ENCODE data around the gene PBLD. TPM values are rescaled to one million over a fixed set of nuclear protein-coding genes. Genes with fewer than 3 reads are reported as not detected.

Gene PBLD
- total and polyA plus RNA-seq, 9 of the 15 experiments (the other 6 are each of a cell fraction or from before 2014, with no cell fraction given): 1.2 to 4.3 (median 2.5) TPM

DNA sequence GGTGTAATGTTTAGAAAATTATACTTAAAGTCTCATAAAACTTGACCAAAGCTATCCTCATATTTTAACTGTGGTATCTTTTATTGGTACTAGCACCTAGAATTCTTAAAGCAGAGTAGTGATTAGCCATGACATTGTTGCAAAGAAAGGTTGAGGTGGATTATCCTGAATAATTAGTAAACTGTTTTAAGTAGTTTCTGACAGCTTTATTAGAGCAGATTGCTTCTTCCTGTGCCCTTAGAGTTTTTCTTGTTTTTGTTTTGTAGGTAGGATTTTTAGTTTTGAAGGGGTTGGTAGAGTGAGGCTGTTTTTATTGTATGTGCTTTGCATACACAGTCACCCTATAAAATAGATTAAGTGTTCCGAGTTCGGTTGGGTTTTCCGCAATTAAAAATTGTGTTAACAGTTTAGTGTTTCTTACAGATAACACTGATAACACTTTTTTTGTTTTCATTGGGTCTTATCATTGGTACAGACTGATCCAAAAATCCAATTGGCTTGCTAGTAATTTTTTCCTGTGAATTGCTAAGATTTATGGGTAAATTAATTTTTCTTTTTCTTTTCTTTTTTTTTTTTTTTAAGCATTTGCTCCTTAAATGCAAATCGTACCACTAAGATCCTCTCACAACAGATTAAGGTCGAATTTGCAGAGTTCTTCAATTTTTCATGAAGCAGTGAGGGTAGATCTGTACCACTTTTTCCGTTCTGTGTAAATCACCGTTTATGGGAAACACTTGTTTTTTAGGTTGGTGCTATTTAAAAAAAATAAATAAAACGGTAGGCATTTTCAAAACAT lies 2.1 kb upstream of the PBLD start:
- peak overlapping the region; percentile 66 for H3K4me3 ChIP-seq
- peak overlapping the region; percentile 92 for H3K4me2 ChIP-seq (ENCODE audit: insufficient read depth, low read length)
- H3K9me1 ChIP-seq (ENCODE audit: control insufficient read depth, insufficient read depth, low read length): peaks cover 7% of the 10 kb centered on the region
- BruUV-seq (replicated peaks): no TSS peak
- TF ChIP-seq CGGBP1 (CRISPR knock-in tag; IDR thresholded peaks at IDR 0.05) (no peak), SMARCA4 (IDR thresholded peaks at IDR 0.05) (0 out of 2 replicates have a peak, but pooled peaks have one; percentile 19), HMGN3 (IDR thresholded peaks at IDR 0.05; ENCODE audit: borderline replicate concordance, extremely low read depth, insufficient read length, low read depth, low read length) (no peak), ZFX (CRISPR knock-in tag; IDR thresholded peaks at IDR 0.05) (peak; percentile 16; the same call in 1 of the 2 replicates), FOXK2 (conservative IDR thresholded peaks at IDR 0.05 in 1 of 2, IDR thresholded peaks at IDR 0.05 in 1 of 2; ENCODE audit: low read depth in 2 of 2) (0 out of 4 replicates have a peak, but pooled peaks of 1 of the 2 experiments have one; percentile 9), ZNF79 (CRISPR knock-in tag; IDR thresholded peaks at IDR 0.05; ENCODE audit: low read depth) (peak; percentile 76), SP1 (CRISPR knock-in tag; IDR thresholded peaks at IDR 0.05) (no peak), ARID2 (IDR thresholded peaks at IDR 0.05) (peak; percentile 15; the same call in 1 of the 2 replicates), TAL1 (IDR thresholded peaks at IDR 0.05) (0 out of 2 replicates have a peak, but pooled peaks have one; percentile 3), RAD21 (CRISPR knock-in tag; conservative IDR thresholded peaks at IDR 0.05 in 1 of 2, IDR thresholded peaks at IDR 0.05 in 1 of 2) (no peak), CBFA2T3 (IDR thresholded peaks at IDR 0.05) (peak; percentile 13; the same call in 1 of the 2 replicates), ZNF764 (CRISPR knock-in tag; IDR thresholded peaks at IDR 0.05; ENCODE audit: low read depth) (no peak)
- TF ChIP-seq, protein P1, sequence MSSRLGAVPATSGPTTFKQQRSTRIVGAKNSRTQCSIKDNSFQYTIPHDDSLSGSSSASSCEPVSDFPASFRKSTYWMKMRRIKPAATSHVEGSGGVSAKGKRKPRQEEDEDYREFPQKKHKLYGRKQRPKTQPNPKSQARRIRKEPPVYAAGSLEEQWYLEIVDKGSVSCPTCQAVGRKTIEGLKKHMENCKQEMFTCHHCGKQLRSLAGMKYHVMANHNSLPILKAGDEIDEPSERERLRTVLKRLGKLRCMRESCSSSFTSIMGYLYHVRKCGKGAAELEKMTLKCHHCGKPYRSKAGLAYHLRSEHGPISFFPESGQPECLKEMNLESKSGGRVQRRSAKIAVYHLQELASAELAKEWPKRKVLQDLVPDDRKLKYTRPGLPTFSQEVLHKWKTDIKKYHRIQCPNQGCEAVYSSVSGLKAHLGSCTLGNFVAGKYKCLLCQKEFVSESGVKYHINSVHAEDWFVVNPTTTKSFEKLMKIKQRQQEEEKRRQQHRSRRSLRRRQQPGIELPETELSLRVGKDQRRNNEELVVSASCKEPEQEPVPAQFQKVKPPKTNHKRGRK (tag; IDR thresholded peaks at IDR 0.05): peak; percentile 57
- TF ChIP-seq, protein P2, sequence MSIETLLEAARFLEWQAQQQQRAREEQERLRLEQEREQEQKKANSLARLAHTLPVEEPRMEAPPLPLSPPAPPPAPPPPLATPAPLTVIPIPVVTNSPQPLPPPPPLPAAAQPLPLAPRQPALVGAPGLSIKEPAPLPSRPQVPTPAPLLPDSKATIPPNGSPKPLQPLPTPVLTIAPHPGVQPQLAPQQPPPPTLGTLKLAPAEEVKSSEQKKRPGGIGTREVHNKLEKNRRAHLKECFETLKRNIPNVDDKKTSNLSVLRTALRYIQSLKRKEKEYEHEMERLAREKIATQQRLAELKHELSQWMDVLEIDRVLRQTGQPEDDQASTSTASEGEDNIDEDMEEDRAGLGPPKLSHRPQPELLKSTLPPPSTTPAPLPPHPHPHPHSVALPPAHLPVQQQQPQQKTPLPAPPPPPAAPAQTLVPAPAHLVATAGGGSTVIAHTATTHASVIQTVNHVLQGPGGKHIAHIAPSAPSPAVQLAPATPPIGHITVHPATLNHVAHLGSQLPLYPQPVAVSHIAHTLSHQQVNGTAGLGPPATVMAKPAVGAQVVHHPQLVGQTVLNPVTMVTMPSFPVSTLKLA (conservative IDR thresholded peaks at IDR 0.05): 0 out of 4 replicates have a peak, but pooled peaks of 1 of the 2 experiments have one; percentile 17
- intact Hi-C loops (cut with micrococcal nuclease): loop anchor here (10.0 kb wide), 1 partner anchor 540 kb away; no protein-coding TSS in a partner anchor
- in situ Hi-C loops (cut with MboI): no loop called here
- H3K9me3 ChIP-seq (replicated peaks; ENCODE audit: control insufficient read depth, insufficient read depth, low read depth, low read length): no peaks in the 10 kb centered on the region
- peaks cover 31% of the 10 kb centered on the region for H4K20me1 ChIP-seq (replicated peaks; ENCODE audit: control insufficient read depth, insufficient read depth, low read length)
- peaks cover 91% of the 10 kb centered on the region for H3K79me2 ChIP-seq (ENCODE audit: control insufficient read depth, insufficient read depth, low read length)
- peaks cover 16 to 20% of the 10 kb centered on the region in 2 experiments; a peak in 4 of 5 replicates for H3K4me1 ChIP-seq (replicated peaks in 1 of 2; ENCODE audit: control insufficient read depth in 2 of 2, insufficient read depth in 2 of 2, low read length in 2 of 2)
- ATAC-seq (no peak), DNase-seq (ENCODE audit: extremely low read depth in 1 of 4, low spot score in 3 of 4) (no peak), FAIRE-seq (no peak)
- ChIA-PET CTCF (ENCODE audit: low intra/inter-chr PET ratio) (no interaction called here), POLR2A (interaction anchor here (1.1 to 5.4 kb wide), 4 partner anchors 10 to 546 kb away, joined by 3 to 104 read pairs (median 7); no protein-coding TSS in a partner anchor)
- no peak overlapping the region for H3K27ac ChIP-seq (ENCODE audit: extremely low read depth, low read depth, low read length)
- H2AFZ ChIP-seq (ENCODE audit: low read depth, low read length): no peak overlapping the region
- WGBS (ENCODE audit: insufficient coverage, low coverage, missing lambda C conversion rate): 1% methylated on average over 8 of the region's 8 CpGs
- H3K36me3 ChIP-seq (ENCODE audit: control insufficient read depth, insufficient read depth, low read length): peaks cover 69% of the 10 kb centered on the region
- no peaks in the 10 kb centered on the region for H3K27me3 ChIP-seq (ENCODE audit: control insufficient read depth in 2 of 2, insufficient read depth in 2 of 2, low read length in 2 of 2)
- peak overlapping the region in 1 of 2 experiments; percentile 98; a peak in 3 of 4 replicates for H3K9ac ChIP-seq (ENCODE audit: insufficient read depth in 1 of 2, low read depth in 2 of 2, low read length in 2 of 2)
